ENCODE measurements around the gene ORC3.
"Not testable (repeated sequence)": the region's sequence is repeated elsewhere in the genome, so short reads cannot be mapped to it uniquely, and the experiment has no call there.

Gene ORC3

DNA sequence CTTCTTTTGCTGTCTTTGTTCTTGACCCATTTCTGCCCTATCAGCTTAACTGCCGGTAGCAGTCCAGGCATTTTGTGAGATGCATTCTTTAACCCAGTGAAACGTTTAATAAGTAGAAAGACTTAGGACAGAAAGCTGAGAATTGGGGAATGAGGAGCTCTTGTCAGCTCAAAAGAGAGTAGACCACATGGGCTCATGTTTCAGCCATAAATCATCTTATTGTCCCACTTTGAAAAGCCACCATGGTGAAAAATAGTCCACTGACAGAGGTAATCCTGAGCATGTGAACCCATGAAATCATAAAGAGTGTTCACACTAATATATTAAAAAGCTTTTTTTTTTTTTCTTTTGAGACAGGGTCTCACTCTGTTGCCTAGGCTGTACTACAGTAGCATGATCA is 16.3 kb downstream of the ORC3 start:
- DNase-seq, result no peak

DNA sequence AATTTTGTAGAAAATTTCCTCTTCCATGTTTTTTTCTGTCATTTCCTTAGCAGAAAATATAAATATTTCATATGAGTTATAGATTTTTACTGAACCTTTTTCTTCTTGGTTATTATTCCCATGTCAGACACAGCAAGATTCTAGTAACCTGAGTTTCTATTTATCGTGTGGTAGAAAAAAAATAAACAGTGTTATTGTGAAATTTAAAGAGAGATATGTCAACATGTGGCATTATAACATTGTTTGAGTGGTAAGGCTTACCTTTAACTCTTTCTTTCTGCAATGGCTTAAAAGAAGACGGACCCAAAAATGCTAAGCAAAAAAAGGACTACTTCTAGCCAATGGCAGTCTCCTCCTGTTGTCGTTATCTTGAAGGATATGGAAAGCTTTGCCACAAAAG is 18.9 kb downstream of the ORC3 start:
- no peak for DNase-seq

DNA sequence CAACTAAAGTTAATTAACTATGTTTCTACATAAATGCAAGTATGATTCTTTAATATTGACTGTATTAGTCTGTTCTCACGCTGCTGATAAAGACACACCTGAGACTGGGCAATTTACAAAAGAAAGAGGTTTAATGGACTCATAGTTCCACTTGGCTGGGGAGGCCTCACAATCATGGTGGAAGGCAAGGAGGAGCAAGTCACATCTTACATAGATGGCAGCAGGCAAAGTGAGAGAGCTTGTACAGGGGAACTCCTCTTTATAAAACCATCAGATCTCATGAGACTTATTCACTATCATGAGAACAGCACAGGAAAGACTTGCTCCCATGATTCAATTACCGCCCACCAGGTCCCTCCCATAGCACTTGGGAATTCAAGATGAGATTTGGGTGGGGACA is 23.1 kb downstream of the ORC3 start:
- not testable (repeated sequence) for DNase-seq

DNA sequence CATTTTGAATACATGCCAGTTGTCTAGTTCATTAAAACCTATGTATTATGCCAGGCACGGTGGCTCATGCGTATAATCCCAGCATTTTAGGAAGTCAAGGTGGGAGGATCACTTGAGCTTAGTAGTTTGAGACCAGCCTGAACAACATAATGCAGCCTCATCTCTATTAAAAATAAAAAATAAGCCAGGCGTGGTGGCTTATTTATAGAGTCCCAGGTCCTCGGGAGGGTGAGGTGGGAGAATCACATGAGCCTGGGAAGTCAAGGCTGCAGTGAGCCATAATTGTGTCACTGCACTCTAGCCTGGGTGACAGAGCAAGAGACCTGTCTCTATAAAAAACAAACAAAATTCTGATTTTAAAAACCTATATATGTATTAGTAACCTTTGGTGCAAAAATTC is 27.5 kb downstream of the ORC3 start:
- no peak for DNase-seq

DNA sequence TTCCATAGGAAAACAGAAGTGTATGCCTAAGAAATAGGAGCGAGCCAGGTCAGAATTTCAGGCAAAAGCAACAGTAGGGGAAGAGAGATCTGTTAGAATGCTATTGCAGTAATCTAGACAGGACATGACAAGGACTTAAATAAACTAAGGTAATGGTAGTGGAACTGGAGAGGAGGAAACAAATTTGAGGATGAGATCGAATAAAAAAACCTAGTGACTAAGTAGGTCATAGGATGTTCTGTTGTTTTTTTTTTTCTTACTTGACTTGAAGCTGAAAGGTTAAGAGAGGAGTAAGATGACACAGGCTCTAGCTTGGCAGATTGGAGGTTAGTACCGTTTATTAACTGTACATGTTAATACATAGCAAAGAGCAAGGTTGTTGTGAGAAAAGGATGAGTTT is 28.6 kb downstream of the ORC3 start:
- no peak for DNase-seq

DNA sequence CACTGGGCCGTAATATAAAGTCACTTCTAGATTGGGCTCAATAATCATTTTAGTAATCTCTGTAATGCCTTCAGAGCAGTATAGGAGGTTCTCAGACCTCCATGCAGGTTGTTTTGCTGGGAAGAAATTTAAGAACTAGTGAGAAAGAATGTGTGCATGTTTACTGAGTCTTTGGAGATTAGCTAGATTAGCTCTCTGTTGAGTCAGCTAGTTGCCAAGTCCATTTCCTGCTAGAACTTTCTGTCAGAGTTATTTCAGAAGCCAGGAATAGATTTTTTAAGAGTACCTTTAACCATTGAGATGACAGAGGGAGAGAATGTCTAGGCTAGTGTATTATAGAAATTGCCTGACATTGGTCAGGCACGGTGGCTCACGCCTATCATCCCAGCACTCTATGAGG is 33.3 kb downstream of the ORC3 start:
- DNase-seq, result no peak

DNA sequence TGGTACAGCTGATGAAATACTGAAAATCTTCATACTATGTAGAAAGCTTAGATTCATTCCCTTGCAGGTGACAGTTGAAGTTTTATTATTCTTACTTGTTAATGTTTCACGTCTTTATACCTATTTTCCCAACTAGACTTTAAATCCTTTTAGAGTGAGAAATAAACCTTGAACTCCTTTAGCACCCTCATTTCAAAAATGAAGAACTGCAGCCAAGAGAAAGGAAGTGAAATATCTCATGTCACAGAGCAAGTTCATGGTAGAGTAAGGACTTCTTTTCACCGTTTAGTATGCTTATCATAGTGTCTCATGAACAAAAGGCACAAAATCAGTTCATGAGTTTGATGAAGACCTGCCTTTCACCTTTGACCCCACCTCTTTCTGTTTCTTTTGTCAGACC is 38.5 kb downstream of the ORC3 start:
- DNase-seq, result no peak

DNA sequence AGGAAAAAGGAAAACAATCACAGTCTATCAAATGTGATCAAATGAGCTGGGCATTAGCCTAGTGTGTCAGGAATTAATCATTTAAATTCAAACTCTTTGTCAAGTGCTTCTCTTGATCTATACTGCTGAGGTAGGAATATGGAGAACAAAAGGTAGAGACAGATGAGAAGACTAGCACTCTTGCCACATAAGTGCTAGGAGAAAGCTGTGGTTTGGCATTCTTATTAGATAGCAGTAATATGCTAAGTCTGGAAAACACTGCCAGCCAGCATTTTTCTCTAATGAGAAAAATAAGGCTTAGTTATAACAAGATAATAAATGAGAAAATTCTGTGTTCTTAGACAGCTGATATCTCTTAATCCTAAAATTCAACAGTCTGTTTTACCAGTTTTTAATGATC is 38.9 kb downstream of the ORC3 start:
- DNase-seq, result no peak

DNA sequence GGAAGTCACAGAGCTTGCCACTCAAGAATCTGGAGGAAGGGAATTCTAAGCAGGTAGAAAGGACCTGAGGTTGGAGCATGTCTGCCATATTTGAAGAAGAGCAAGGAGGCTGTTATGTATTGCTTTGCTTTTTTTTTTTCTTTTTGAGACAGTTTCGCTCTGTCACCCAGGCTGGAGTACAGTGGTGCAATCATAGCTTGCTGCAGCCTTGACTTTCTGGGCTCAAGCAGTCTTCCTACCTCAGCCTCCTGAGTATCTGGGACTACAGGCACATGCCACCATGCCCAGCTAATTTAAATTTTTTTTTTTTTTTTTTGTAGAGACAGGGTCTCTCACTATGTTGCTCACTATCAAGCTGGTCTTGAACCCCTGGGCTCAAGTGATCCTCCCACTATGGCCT is 40.8 kb downstream of the ORC3 start:
- no peak for DNase-seq

DNA sequence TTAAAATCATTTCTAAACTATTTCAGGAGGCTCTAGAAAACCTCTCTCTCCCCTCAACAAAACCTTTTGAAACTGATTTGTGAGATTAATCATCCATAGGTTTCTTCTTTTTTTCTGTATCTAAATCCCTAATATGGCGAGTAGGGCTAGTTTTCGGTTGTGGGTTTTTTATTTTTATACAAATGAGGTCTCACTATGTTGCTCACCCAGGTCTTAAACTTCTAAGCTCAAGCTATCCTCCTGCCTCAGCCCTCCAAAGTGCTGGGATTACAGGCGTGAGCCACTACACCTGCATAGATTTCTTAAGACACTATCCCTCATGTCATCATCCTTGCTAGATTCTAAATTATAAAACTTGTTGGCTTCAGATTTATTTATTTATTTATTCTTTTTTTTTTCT is 43.9 kb downstream of the ORC3 start:
- no peak for DNase-seq

DNA sequence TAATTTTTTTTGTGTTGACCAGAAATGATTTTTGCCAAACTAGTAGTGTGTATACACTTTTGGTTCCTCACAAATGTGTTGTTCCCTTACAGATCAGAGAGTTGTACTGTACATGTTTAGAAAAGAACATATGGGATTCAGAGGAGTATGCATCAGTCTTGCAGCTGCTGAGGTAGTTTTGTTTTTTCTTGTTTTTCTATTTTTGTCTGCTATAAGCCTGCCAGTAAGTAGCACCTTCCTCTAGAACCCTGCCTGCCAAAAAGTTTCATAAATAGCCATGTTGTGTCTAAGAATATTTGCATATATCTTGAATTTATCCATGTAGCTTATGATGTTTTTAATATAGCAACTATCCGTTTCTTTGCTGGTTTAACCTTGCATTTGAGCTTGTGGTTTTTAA is 46.4 kb downstream of the ORC3 start:
- no peak for DNase-seq

DNA sequence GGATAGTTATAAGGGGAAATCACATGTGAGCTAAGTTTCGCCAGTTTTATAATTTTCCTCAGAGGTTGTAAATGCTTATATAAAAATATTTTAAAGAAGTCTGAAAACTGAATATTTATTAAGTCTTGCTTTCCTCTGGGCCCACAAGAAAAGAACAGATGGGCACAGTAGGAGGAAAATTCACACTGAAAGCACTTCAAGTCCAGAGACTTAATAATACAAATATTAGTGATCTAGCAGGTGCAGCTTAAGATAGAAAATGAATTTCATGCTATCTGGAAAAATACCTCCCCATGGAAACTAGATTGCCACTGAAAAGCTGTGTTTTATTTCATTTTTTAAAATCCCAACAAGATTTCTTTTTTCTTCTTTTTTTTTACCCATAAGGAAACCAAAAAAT is 47.2 kb downstream of the ORC3 start:
- no peak for DNase-seq

DNA sequence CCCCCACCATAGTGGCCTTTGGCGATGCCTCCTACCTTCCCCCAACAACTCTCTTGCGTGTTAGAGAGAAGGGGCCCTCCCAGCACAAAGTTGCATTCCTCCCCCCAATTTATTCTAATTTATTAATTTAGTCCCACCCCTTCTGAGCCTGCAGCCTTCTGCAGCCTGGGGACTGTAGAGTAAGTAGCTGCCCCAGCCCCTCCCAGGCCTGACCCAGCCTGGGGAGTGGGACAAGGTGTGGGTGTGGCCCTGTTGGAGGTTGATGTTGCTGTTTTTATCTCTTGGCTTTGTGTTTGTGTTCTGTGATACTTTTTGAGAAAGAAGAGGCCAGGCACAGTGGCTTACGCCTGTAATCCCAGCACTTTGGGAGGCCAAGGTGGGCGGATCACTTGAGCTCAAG is 49.4 kb downstream of the ORC3 start:
- DNase-seq, result no peak

DNA sequence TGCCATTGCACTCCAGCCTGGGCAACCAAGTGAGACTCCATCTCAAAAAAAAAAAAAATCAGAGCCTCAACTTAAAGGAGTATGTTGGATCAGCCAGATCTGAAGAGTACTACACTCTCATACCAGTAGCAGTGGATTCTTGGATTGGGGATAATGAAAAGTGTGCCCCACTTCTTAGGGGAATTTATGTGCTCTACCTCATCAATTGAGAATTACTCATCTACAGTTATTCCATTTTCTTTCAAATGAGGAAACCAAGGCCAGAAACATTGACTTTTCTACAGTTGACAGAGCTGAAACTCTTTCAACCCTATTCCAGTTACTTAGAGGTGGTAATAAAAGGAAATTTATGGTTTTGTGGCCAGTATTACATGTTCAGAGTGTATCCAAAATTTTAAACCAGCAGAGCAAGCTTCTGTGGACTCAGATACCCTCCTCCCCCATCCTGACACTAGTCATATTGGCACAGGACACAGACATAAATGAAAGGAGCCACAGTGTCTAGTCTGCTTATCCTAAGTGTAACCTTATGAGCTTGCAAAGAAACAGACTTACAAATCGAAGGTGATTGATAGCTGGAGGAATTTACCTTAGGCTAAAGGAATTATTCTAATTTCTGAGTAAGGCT is 51.2 kb downstream of the ORC3 start:
- no peak for DNase-seq

DNA sequence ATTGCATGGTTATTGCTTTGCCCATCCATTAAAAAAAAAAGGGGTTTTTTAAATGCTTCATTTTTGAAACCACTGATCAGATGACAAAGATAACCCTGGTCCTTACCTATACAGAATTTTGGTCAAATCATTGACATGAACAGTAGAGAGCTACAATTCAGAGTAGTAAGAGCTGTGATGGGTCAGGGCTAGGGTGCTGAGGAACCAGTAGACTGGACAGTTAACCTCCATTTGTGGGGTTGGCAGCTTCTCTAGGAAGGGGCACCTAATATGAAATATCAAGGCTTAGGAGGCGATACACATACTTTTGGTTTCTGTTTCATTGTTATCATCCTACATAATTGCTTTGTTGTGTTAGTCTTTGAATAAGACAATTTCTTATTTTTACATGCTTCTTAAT is 55.1 kb downstream of the ORC3 start:
- no peak for DNase-seq

DNA sequence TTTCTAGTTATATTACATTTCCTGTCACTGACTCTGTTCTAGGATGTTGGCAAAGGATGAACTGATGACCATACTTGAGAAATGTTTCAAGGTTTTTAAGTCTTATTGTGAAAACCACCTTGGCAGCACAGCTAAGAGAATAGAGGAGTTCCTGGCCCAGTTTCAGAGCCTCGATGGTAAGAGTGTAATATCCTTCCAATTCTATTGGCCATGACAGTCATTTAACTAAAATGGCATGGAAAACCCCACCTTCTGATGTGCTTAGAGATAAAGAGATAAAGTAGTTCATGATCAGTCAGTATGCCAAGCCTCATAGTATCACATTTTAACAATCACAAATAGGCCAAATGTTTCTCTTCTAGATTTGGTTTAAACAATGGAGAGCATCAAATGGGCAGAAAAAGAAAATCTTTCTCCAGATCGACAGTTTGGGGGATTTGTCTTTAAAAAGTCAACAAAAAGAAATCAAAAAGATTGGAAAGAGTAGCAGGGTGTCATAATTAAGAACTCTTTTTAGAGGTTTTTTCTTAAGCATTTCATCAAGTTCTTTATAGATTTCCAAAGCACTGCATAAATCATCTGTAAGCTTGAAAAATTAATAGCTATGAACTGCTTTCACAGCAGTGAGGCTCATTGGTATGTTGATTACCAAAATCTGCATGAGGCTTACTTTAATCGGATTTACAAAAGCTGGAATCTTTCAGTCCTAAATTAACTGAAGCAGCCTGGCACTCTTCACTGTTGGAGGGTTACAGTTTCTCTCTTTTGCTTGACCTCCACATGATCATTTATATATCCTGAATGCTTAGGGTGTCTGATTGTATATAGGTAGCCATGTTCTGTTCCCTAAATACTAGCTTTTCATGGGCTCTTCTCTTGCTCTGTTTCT is 63.4 kb downstream of the ORC3 start:
- no peak for DNase-seq

DNA sequence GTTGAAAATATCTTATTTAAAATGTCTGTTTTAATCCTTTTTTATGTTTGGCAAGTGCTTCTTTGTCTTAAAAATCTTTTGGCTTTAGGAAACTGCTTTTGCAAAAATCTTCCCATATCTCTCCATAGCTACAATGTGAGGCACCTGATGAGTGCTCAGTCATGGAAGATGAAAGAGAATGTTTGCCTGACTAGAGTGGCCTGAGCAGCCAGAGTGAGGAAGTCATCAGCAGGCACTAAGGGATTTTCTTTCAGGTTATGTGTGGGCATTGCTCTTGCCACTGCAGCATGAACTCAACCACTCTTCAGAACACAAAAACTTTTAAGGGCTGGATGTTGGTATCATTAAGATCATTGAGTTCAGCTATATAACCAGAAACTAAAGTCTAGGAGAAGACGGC is 64.2 kb downstream of the ORC3 start:
- no peak for DNase-seq

DNA sequence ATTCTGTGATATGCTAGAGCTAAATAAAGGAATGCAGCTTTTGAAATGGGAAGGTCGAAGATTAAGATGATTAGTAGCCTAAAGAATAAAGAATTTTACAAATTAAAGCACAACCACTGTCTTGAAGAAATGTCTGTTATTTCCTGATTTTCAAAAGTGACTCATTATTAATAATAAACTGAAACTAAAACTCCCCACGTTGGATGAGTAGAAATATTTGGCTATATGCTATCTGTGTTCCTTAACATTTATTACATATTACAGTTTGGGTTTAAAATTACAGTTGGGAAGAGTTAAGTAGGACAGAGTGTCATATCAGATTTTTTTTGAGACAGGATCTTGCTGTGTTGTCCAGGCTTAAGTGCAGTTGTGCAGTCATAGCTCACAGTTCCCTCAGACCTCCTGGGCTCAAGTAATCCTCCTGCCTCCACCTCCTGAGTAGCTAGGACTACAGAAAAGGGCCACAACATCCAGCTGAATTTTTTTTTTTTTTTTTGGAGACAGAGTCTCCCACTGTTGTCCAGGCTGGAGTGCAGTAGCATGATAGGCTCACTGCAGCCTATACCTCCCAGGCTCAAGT is 65.0 kb downstream of the ORC3 start:
- no peak for DNase-seq

DNA sequence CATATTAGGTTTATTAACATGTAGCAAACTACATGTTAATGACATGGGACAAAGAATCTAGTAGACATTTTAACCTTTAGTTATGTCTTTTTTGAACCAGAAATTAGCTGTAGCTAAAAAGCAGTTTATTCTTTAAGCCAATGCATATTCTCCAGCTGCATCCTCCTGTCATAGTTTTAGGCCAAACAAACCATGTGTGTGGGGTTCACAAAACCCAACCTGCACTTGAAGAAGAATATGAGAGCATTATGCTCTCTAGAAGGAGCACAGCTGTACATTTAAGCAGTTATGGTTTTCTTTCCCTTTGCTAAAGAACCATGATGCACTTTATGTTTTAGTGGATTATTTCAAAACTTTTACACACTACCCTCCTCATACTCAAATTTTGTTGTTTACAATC is 65.9 kb downstream of the ORC3 start:
- no peak for DNase-seq

DNA sequence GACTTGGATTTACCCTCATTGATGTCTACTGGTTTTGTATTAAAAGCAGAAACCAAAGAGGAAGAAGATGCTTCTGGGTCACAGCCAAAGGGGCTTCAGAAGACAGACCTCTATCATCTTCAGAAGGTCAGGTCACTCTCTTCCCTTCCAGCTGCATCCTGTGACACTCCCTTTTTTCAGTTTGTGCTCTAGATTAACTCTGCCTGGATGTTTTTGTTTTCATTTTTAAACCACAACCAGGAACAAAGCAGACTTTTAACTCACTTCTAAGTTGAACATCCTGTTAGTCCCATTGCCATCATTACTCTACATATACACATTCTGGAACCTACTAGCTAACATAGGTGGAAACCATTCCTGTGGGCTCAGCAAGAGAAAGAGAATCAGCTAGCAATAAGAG is 66.9 kb downstream of the ORC3 start:
- DNase-seq, result no peak

DNA sequence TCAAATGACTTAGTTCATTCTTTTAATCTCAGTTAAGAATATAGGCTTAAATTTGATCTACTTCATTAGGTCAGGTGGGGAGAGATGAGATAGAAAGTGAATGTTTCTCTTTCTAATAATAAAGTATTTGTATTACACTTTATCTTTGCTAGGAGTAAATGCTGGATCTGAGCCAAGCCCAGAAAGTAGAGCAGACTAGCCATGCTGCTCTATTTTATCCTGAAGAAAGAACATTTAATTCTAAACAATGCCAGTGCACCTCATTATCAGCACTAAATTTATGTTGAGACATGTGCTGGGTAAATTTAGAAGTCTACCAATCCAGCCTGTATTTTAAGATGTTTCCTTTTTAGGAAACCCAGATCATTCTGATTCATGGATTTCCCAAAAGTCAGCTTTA is 68.6 kb downstream of the ORC3 start:
- DNase-seq, result no peak

DNA sequence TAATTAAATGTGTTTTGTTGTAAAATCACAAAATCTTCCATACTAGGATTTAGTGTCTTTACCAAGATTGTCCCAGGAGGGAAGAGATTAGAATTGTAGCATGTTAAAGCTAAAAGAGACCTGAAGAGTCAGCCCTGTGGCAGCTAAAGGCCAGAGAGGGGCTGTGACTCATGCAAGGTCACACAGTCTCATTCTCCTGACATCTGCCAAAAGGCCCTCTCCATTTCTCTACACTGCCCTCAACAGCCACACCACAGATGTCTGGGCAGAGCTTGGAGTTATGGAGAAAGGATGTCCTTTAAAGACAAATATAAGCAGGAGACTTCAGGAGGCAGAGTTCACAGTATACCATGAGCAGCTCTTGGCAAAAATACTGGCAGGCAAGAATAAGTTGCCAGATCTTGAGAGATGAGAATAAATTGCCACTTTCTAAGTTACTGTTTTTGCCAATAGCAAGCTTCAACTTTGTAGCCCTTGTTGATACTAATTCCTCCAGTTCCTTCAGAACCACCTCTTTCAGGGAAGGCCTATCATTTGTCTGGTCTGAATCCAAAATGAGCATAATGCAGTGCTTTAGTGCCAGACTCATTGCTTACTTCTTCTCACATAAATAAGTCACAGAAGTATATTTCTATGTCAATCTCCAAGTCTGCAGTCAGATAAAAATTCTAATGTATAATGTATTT is 70.4 kb downstream of the ORC3 start:
- DNase-seq, result no peak

DNA sequence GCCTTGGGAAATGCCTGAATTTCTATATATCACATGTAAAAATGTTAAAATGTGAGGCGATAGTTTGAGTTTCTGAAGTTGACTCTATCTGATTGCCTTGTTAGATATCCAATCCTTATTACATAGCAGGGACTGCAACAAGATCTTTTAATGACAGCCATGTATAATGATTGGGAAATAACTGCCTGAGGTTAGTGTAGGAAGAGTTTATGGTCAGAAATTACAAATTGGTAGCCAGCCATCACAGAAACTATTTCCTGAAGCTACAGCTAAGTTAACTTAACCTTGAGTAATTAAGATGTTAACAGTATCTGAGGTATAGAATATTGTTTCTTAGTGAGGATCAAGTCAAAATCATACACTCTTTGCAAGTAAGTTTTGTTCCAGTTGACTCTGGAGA is 71.1 kb downstream of the ORC3 start:
- DNase-seq, result no peak

DNA sequence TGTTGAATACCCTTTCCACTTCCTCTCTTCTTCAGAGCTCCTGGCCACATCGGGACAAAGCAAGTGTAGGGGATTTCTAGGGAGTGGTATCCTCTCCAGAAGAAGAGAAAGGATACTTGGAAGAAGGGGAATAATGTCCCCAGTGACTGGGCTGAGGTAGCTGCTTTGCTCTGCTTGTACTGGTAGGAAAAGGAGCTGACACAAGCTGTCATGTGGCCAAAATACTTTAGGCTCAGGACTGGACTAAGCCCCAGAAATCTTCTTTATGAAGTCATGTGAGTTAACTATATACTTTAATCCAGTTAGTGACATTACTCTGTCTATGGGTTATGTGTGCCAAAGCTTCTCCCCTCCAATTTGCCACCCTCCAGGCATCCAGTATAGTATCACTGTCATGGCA is 71.6 kb downstream of the ORC3 start:
- no peak for DNase-seq

All from NCI-H146 (cell line).